Measurements from ENCODE around the gene RPSA. TPM values are rescaled to one million over a fixed set of nuclear protein-coding genes. Genes with fewer than 3 reads are reported as not detected.

Gene RPSA
- polyA plus RNA-seq, 1 donor (not counting 4 experiments of a cell fraction or from before 2014, with no cell fraction given), result 3,195 TPM

DNA sequence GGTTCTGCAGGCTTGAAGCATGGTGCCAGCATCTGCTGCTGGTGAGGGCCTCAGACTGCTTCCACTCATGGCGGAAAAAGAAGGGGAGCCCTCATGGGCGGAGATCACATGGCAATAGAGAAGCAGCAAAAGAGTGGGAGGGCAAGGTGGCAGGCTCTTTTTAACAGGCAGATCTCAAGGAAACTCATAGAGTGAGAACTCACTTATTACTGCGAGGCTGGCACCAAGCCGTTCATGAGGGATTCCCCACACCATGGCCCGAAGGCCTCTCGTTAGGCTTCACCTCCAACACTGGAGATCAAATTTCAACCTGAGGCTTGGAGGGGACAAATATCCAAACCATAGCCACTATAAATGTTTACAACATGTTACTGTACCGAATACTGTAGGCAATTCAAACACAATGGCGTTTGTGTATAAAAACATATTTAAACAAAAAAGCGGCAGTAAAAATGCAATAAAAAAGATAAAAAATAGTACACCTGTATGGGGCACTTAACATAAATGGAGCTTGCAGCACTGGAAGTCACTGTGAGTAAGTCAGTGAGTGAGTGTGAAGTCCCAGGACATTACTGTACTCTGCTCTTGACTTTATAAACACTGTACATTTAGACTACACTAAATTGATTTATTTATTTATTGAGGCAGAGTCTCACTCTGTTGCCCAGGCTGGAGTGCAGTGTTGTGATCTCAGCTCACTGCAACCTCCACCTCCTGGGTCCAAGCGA is 42.1 kb downstream of the RPSA start:
- H3K27me3 ChIP-seq (ENCODE audit: control insufficient read depth, extremely low read depth, insufficient read depth, low read length), result no peaks in the 10 kb centered on the region
- H3K9ac ChIP-seq (ENCODE audit: control insufficient read depth, extremely low read depth, insufficient read depth, low read length), result no peak overlapping the region
- DNase-seq (ENCODE audit: low read depth, low spot score) (no peak), FAIRE-seq (no peak)
- no peaks in the 10 kb centered on the region for H3K9me1 ChIP-seq (ENCODE audit: control insufficient read depth, extremely low read depth, insufficient read depth, low read length)
- dilution Hi-C loops (cut with MboI; ENCODE audit: extremely low pct_ligation_motif_present, low sequenced_read_pairs), result no loop called here
- no peaks in the 10 kb centered on the region for H3K9me3 ChIP-seq (ENCODE audit: control insufficient read depth, low read depth, low read length)
- no peak overlapping the region for H2AFZ ChIP-seq (ENCODE audit: control insufficient read depth, low read length)
- no peak overlapping the region for H3K4me3 ChIP-seq (ENCODE audit: control insufficient read depth in 2 of 3, extremely low read depth in 1 of 3, insufficient read depth in 2 of 3, low read depth in 1 of 3, low read length in 3 of 3)
- H4K20me1 ChIP-seq (ENCODE audit: control insufficient read depth, extremely low read depth, insufficient read depth, low read length), result no peaks in the 10 kb centered on the region
- H3K4me2 ChIP-seq (ENCODE audit: control insufficient read depth, extremely low read depth, insufficient read depth, low read depth, low read length), result no peak overlapping the region
- no peaks in the 10 kb centered on the region for H3K79me2 ChIP-seq (ENCODE audit: control insufficient read depth, insufficient read depth, low read length)
- H3K4me1 ChIP-seq (ENCODE audit: control insufficient read depth, extremely low read depth, insufficient read depth, low read length), result peaks cover 2% of the 10 kb centered on the region
- TF ChIP-seq, protein P1, sequence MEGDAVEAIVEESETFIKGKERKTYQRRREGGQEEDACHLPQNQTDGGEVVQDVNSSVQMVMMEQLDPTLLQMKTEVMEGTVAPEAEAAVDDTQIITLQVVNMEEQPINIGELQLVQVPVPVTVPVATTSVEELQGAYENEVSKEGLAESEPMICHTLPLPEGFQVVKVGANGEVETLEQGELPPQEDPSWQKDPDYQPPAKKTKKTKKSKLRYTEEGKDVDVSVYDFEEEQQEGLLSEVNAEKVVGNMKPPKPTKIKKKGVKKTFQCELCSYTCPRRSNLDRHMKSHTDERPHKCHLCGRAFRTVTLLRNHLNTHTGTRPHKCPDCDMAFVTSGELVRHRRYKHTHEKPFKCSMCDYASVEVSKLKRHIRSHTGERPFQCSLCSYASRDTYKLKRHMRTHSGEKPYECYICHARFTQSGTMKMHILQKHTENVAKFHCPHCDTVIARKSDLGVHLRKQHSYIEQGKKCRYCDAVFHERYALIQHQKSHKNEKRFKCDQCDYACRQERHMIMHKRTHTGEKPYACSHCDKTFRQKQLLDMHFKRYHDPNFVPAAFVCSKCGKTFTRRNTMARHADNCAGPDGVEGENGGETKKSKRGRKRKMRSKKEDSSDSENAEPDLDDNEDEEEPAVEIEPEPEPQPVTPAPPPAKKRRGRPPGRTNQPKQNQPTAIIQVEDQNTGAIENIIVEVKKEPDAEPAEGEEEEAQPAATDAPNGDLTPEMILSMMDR (optimal IDR thresholded peaks at IDR 0.05 in 1 of 3, IDR thresholded peaks at IDR 0.05 in 1 of 3, conservative IDR thresholded peaks at IDR 0.05 in 1 of 3; ENCODE audit: extremely low read depth in 1 of 3, insufficient read depth in 2 of 3, low read length in 3 of 3), result no peak
- TF ChIP-seq EZH2 (IDR thresholded peaks at IDR 0.05; ENCODE audit: low read length), result no peak
- no peak overlapping the region for H3K27ac ChIP-seq (ENCODE audit: control insufficient read depth, insufficient read depth, low read length)
- H3K36me3 ChIP-seq (ENCODE audit: control insufficient read depth in 2 of 2, extremely low read depth in 1 of 2, insufficient read depth in 2 of 2, low read length in 2 of 2), result no peaks in the 10 kb centered on the region

DNA sequence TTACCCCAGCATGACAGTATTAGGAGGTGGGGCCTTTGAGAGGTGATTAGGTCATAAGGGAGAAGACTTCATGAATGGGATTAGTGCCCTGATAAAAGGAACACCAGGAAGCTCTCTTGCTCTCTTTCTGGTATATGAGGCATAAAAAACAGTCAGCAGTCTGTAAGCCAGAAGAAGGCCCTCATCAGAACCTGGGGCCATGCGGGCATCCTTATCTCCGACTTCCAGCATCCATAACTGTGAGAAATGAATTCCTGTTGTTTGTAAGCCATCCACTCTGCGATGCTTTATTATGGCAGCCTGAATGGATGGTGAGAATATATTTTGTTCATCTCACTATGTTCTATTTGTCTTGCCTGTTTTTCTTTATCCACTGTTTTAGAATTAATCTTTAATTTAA is 43.3 kb downstream of the RPSA start:
- H3K4me2 ChIP-seq (ENCODE audit: control insufficient read depth, extremely low read depth, insufficient read depth, low read depth, low read length), result no peak overlapping the region
- dilution Hi-C loops (cut with MboI; ENCODE audit: extremely low pct_ligation_motif_present, low sequenced_read_pairs), result no loop called here
- FAIRE-seq, result no peak

More for the DNA sequence above, 43.3 kb downstream of the RPSA start:
- no peak overlapping the region for H3K27ac ChIP-seq (ENCODE audit: control insufficient read depth, insufficient read depth, low read length)
- no peak for TF ChIP-seq EZH2 (IDR thresholded peaks at IDR 0.05; ENCODE audit: low read length)
- TF ChIP-seq, protein P1 (optimal IDR thresholded peaks at IDR 0.05 in 1 of 3, IDR thresholded peaks at IDR 0.05 in 1 of 3, conservative IDR thresholded peaks at IDR 0.05 in 1 of 3; ENCODE audit: extremely low read depth in 1 of 3, insufficient read depth in 2 of 3, low read length in 3 of 3), result no peak
- H3K9me3 ChIP-seq (ENCODE audit: control insufficient read depth, low read depth, low read length), result no peaks in the 10 kb centered on the region
- no peaks in the 10 kb centered on the region for H4K20me1 ChIP-seq (ENCODE audit: control insufficient read depth, extremely low read depth, insufficient read depth, low read length)
- peaks cover 2% of the 10 kb centered on the region for H3K4me1 ChIP-seq (ENCODE audit: control insufficient read depth, extremely low read depth, insufficient read depth, low read length)
- H3K4me3 ChIP-seq (ENCODE audit: control insufficient read depth in 2 of 3, extremely low read depth in 1 of 3, insufficient read depth in 2 of 3, low read depth in 1 of 3, low read length in 3 of 3), result no peak overlapping the region
- H3K9ac ChIP-seq (ENCODE audit: control insufficient read depth, extremely low read depth, insufficient read depth, low read length), result no peak overlapping the region
- DNase-seq (ENCODE audit: low read depth, low spot score), result no peak
- H3K27me3 ChIP-seq (ENCODE audit: control insufficient read depth, extremely low read depth, insufficient read depth, low read length), result no peaks in the 10 kb centered on the region
- no peak overlapping the region for H2AFZ ChIP-seq (ENCODE audit: control insufficient read depth, low read length)
- no peaks in the 10 kb centered on the region for H3K36me3 ChIP-seq (ENCODE audit: control insufficient read depth in 2 of 2, extremely low read depth in 1 of 2, insufficient read depth in 2 of 2, low read length in 2 of 2)
- H3K9me1 ChIP-seq (ENCODE audit: control insufficient read depth, extremely low read depth, insufficient read depth, low read length), result no peaks in the 10 kb centered on the region
- H3K79me2 ChIP-seq (ENCODE audit: control insufficient read depth, insufficient read depth, low read length), result no peaks in the 10 kb centered on the region
